H1 (cell line): ENCODE data around the gene TRIM62. TPM values are rescaled to one million over a fixed set of nuclear protein-coding genes. Genes with fewer than 3 reads are reported as not detected.
A peak's percentile ranks its signal among the peaks of the same experiment; 100 is the strongest.

Source experiments
- CTCF ChIA-PET: fragments of 300-600 bp; sonication (Branson Sonifier 250); formaldehyde crosslinking; loops from one replicate; lab custom pipeline; 2021; ENCODE audit not compliant: partially characterized antibody; lab: Charles Lee
- POLR2A ChIA-PET: fragments of 300-600 bp; sonication (Branson Sonifier 250); formaldehyde crosslinking; loops from one replicate; lab custom pipeline; 2021; ENCODE audit warnings: inconsistent platforms; ENCODE audit not compliant: partially characterized antibody; lab: Charles Lee
- DNase-seq, 2 experiments: peaks; one replicate each; pipeline versions ENCODE4 v3.0.0 to v3.0.0-alpha.2; 2010 to 2022; ENCODE audit warnings: low spot score in 2 of 2, low read depth in 1 of 2, mixed read lengths in 1 of 2
- FAIRE-seq: peaks from 2 replicates; lab custom pipeline; 2011; peaks lifted over from hg19 to GRCh38; lab: Jason Lieb, UNC
- H2AFZ ChIP-seq: 2 replicates; pipeline ENCODE4 v1.8.1; 2012; ENCODE audit warnings: low read length, inconsistent platforms
- H2AK5ac ChIP-seq: 2 replicates; pipeline ENCODE4 v1.6.1; 2013; ENCODE audit warnings: low read depth, low read length
- H2BK120ac ChIP-seq: replicated peaks from 2 replicates; pipeline ENCODE3; 2013; ENCODE audit warnings: low read depth, low read length, inconsistent platforms
- H2BK12ac ChIP-seq: 2 replicates; pipeline ENCODE4 v1.6.1; 2013; ENCODE audit warnings: low read depth, low read length
- H2BK15ac ChIP-seq: 2 replicates; pipeline ENCODE4 v1.6.1; 2013; ENCODE audit warnings: low read length
- H2BK20ac ChIP-seq: 2 replicates; pipeline ENCODE4 v1.6.1; 2013; ENCODE audit warnings: low read length
- H2BK5ac ChIP-seq: 2 replicates; pipeline ENCODE4 v1.6.1; 2013; ENCODE audit warnings: low read depth, low read length
- H3K14ac ChIP-seq: 2 replicates; pipeline ENCODE4 v1.6.1; 2013; ENCODE audit warnings: inconsistent platforms; ENCODE audit not compliant: insufficient read length
- H3K18ac ChIP-seq: 2 replicates; pipeline ENCODE4 v1.6.1; 2013; ENCODE audit warnings: low read length; ENCODE audit errors: extremely low read depth
- H3K23ac ChIP-seq: 2 replicates; pipeline ENCODE4 v1.6.1; 2013; ENCODE audit warnings: inconsistent platforms; ENCODE audit not compliant: insufficient read length
- H3K23me2 ChIP-seq: 2 replicates; pipeline ENCODE4 v1.6.1; 2013; ENCODE audit warnings: low read depth, low read length
- H3K27ac ChIP-seq: 2 replicates; pipeline ENCODE4 v1.6.1; 2011; ENCODE audit warnings: low read depth, low read length, inconsistent platforms
- H3K27me3 ChIP-seq, 4 experiments: replicated peaks in 1 of 4; 1 replicate in 1 of 4; 2 replicates in 3 of 4; pipeline versions ENCODE4 v1.6.1 to v1.8.1; 2011 to 2013; ENCODE audit warnings: low read length in 3 of 4, mild to moderate bottlenecking in 3 of 4, inconsistent platforms in 2 of 4, mixed read lengths in 2 of 4, moderate library complexity in 1 of 4; ENCODE audit not compliant: control insufficient read depth in 3 of 4, insufficient read depth in 3 of 4; ENCODE audit errors: extremely low read depth in 1 of 4
- H3K36me3 ChIP-seq, 4 experiments: 2 replicates each; pipeline versions ENCODE4 v1.6.1 to v1.8.1; 2011 to 2013; ENCODE audit warnings: mild to moderate bottlenecking in 4 of 4, low read length in 3 of 4, moderate library complexity in 2 of 4, control low read depth in 1 of 4, inconsistent platforms in 1 of 4; ENCODE audit not compliant: insufficient read depth in 4 of 4, control insufficient read depth in 2 of 4
- H3K4ac ChIP-seq: replicated peaks from 2 replicates; pipeline ENCODE3; 2013; ENCODE audit warnings: low read length, low read depth, mixed read lengths, inconsistent platforms; ENCODE audit not compliant: insufficient read length
- H3K4me1 ChIP-seq, 4 experiments: replicated peaks in 1 of 4; 1 replicate in 1 of 4; 2 replicates in 3 of 4; pipeline versions ENCODE4 v1.6.1 to v1.8.1; 2011 to 2013; ENCODE audit warnings: low read length in 3 of 4, inconsistent platforms in 2 of 4, mixed read lengths in 1 of 4; ENCODE audit not compliant: insufficient read depth in 4 of 4, control insufficient read depth in 3 of 4
- H3K4me2 ChIP-seq, 2 experiments: 2 replicates each; pipeline versions ENCODE4 v1.6.1 to v1.8.1; 2011 to 2013; ENCODE audit warnings: low read depth in 2 of 2, low read length in 2 of 2, control low read depth in 1 of 2, inconsistent platforms in 1 of 2, mild to moderate bottlenecking in 1 of 2; ENCODE audit not compliant: insufficient read depth in 1 of 2
- H3K4me3 ChIP-seq, 4 experiments: fragments of 200-600, 300-600 bp in 1 of 4; sonication (generic), shearing (Covaris generic), sonication (Bioruptor Twin) in 1 of 4; 2 replicates each; pipeline versions ENCODE4 v1.5.1 to v1.8.1; 2011 to 2016; ENCODE audit warnings: low read length in 4 of 4, low read depth in 3 of 4, control low read depth in 2 of 4, inconsistent platforms in 2 of 4, mild to moderate bottlenecking in 2 of 4, mixed read lengths in 1 of 4, moderate library complexity in 1 of 4; ENCODE audit not compliant: insufficient read depth in 2 of 4; ENCODE audit errors: extremely low read depth in 1 of 4
- H3K56ac ChIP-seq: replicated peaks from 2 replicates; pipeline ENCODE3; 2013; ENCODE audit warnings: low read depth, mild to moderate bottlenecking, mixed read lengths, low read length, inconsistent platforms; ENCODE audit not compliant: insufficient read length
- H3K79me1 ChIP-seq: 2 replicates; pipeline ENCODE4 v1.6.1; 2013; ENCODE audit warnings: low read depth, low read length, control low read depth
- H3K79me2 ChIP-seq, 2 experiments: 2 replicates each; pipeline versions ENCODE4 v1.6.1 to v1.8.1; 2012 to 2013; ENCODE audit warnings: low read length in 2 of 2, mild to moderate bottlenecking in 2 of 2, inconsistent platforms in 1 of 2; ENCODE audit not compliant: insufficient read depth in 2 of 2, control insufficient read depth in 1 of 2
- H3K9ac ChIP-seq, 4 experiments: replicated peaks in 1 of 4; 1 replicate in 1 of 4; 2 replicates in 3 of 4; pipeline versions ENCODE4 v1.6.1 to v1.8.1; 2011 to 2013; ENCODE audit warnings: low read depth in 3 of 4, low read length in 3 of 4, control low read depth in 2 of 4, mild to moderate bottlenecking in 2 of 4, moderate library complexity in 2 of 4, inconsistent platforms in 1 of 4; ENCODE audit errors: extremely low read depth in 1 of 4
- H3K9me3 ChIP-seq, 2 experiments: 2 replicates each; pipeline versions ENCODE4 v1.6.1 to v1.8.1; 2012 to 2013; ENCODE audit warnings: mild to moderate bottlenecking in 2 of 2, moderate library complexity in 2 of 2, control low read depth in 1 of 2, inconsistent platforms in 1 of 2, low read depth in 1 of 2, low read length in 1 of 2, mixed read lengths in 1 of 2; ENCODE audit not compliant: insufficient read depth in 2 of 2
- H4K20me1 ChIP-seq, 2 experiments: replicated peaks in 1 of 2; 2 replicates each; pipeline versions ENCODE3 to v1.8.1; 2011 to 2013; ENCODE audit warnings: inconsistent platforms in 2 of 2, low read length in 2 of 2, mild to moderate bottlenecking in 1 of 2; ENCODE audit not compliant: insufficient read depth in 2 of 2, control insufficient read depth in 1 of 2
- H4K5ac ChIP-seq: 2 replicates; pipeline ENCODE4 v1.6.1; 2013; ENCODE audit warnings: low read length, low read depth, mixed read lengths, inconsistent platforms; ENCODE audit not compliant: insufficient read length
- H4K8ac ChIP-seq: 2 replicates; pipeline ENCODE4 v1.8.0; 2013; ENCODE audit warnings: mild to moderate bottlenecking, moderate library complexity, low read length, inconsistent platforms; ENCODE audit not compliant: insufficient read depth; ENCODE audit errors: extremely low read depth
- H4K91ac ChIP-seq: replicated peaks from 2 replicates; pipeline ENCODE3; 2013; ENCODE audit warnings: low read length, mixed read lengths, inconsistent platforms; ENCODE audit not compliant: insufficient read length
- BRCA1 ChIP-seq: IDR thresholded peaks from 2 replicates; pipeline ENCODE4 v1.6.1; 2012; ENCODE audit warnings: low read depth, low read length, improper control_type of control experiment
- GABPA ChIP-seq: IDR thresholded peaks from 2 replicates; pipeline ENCODE4 v1.6.1; 2011; ENCODE audit warnings: mild to moderate bottlenecking, low read length, moderate library complexity, borderline replicate concordance; ENCODE audit not compliant: insufficient read depth
- NRF1 ChIP-seq: IDR thresholded peaks from 2 replicates; pipeline ENCODE4 v1.6.1; 2011; ENCODE audit warnings: mild to moderate bottlenecking, low read depth, low read length, improper control_type of control experiment
- RBBP5 ChIP-seq: IDR thresholded peaks from 2 replicates; pipeline ENCODE4 v1.7.1; 2012; ENCODE audit warnings: low read depth, mild to moderate bottlenecking, inconsistent platforms, low read length, moderate library complexity, borderline replicate concordance
- RNF2 ChIP-seq: fragments of 200-900, 300-1000 bp; sonication (generic); IDR thresholded peaks from 2 replicates; pipeline ENCODE4 v1.7.1; 2016; ENCODE audit warnings: borderline replicate concordance, low read depth, mild to moderate bottlenecking, antibody characterized with exemption, low read length; ENCODE audit not compliant: poor library complexity, severe bottlenecking; ENCODE audit errors: missing control alignments
- TAF7 ChIP-seq: optimal IDR thresholded peaks from 2 replicates; pipeline ENCODE3; 2011; ENCODE audit warnings: low read depth, mild to moderate bottlenecking, inconsistent platforms, low read length, moderate library complexity, borderline replicate concordance
- WGBS, 2 experiments: shearing (Covaris generic) in 1 of 2; methylation state at CpG; one replicate each; pipeline versions ENCODE4 v1.1.6 to v1.1.7; 2013 to 2015; ENCODE audit warnings: low lambda C conversion rate in 2 of 2, mixed read lengths in 2 of 2, inconsistent platforms in 1 of 2, low coverage in 1 of 2, missing lambda C conversion rate in 1 of 2; ENCODE audit not compliant: insufficient replicate concordance in 2 of 2, insufficient coverage in 1 of 2, insufficient read length in 1 of 2; ENCODE audit errors: extremely low coverage in 1 of 2, missing lambda C conversion rate in 1 of 2; 5-methylcytosine and 5-hydroxymethylcytosine counted together
- polyA plus RNA-seq, 7 experiments: library from polyadenylated mRNA; depleted of rRNA in 3 of 7; stranded (reverse) in 5 of 7; unstranded in 2 of 7; fragments of >200 nt in 5 of 7; fragments of 200-250 nt in 2 of 7; gene quantifications; 1 replicate in 5 of 7; 2 replicates in 1 of 7; 4 replicates in 1 of 7; pipeline versions ENCODE4 v1.2.1 to v1.2.3, GENCODE V29; 2011 to 2013; ENCODE audit warnings: missing spikeins in 2 of 7, mixed read lengths in 2 of 7
- total RNA-seq: library from RNA; stranded (reverse); fragmentation: NEBNext Ultra II Directional; extraction: Animal tissue kit (Norgen Biotek cat#: 25700); gene quantifications from 2 replicates; pipeline ENCODE4 v1.2.1, GENCODE V29; 2021
- TF ChIP-seq, protein P1 (sequence below): IDR thresholded peaks from 2 replicates; pipeline ENCODE4 v1.6.1; 2011; ENCODE audit warnings: low read length, improper control_type of control experiment

The TRIM62 gene
- total and polyA plus RNA-seq, 2 of the 8 experiments (the other 6 are each of a cell fraction or from before 2014, with no cell fraction given): 6.3 to 10.8 TPM

GRCh38 chr1:33155877-33156538 is 25.8 kb downstream of the TRIM62 start:
- H3K23ac ChIP-seq: no peak overlapping the region
- 91% methylated on average over 4 of the region's 4 CpGs; no CpG with 5 or more reads in 1 of the 2 experiments for WGBS, 2 experiments
- H4K20me1 ChIP-seq: no peaks in the 10 kb centered on the region
- ChIA-PET CTCF (interaction anchor here (1.4 kb wide), 1 partner anchor 29 kb away, joined by 4 read pairs; no protein-coding TSS in a partner anchor), POLR2A (interaction anchor here (2.4 kb wide), 1 partner anchor 16 kb away, joined by 5 read pairs; no protein-coding TSS in a partner anchor)
- H3K4me1 ChIP-seq: peaks cover 12 to 27% (median 17%) of the 10 kb centered on the region in 4 experiments
- H2BK15ac ChIP-seq: no peak overlapping the region
- 0 out of 2 replicates have a peak overlapping the region, but pooled peaks have one; percentile 24 for H2AK5ac ChIP-seq
- DNase-seq (no peak), FAIRE-seq (no peak)
- H3K27ac ChIP-seq: no peak overlapping the region
- H3K27me3 ChIP-seq: no peaks in the 10 kb centered on the region
- H3K79me2 ChIP-seq: no peaks in the 10 kb centered on the region
- no peak overlapping the region for H3K18ac ChIP-seq
- H3K36me3 ChIP-seq: peaks cover 0 to 4% (median 1%) of the 10 kb centered on the region in 4 experiments; a peak in 2 of 8 replicates
- no peak overlapping the region for H3K4me2 ChIP-seq
- no peak overlapping the region for H2AFZ ChIP-seq
- H3K4me3 ChIP-seq: no peak overlapping the region
- no peak overlapping the region for H2BK5ac ChIP-seq
- H3K23me2 ChIP-seq: no peaks in the 10 kb centered on the region
- no peak overlapping the region for H4K91ac ChIP-seq
- H3K9me3 ChIP-seq: no peaks in the 10 kb centered on the region
- H2BK20ac ChIP-seq: no peak overlapping the region
- no peak overlapping the region for H4K8ac ChIP-seq
- no peak overlapping the region for H3K9ac ChIP-seq
- H2BK12ac ChIP-seq: no peak overlapping the region
- no peak overlapping the region for H3K4ac ChIP-seq
- H4K5ac ChIP-seq: no peak overlapping the region
- TF ChIP-seq, protein P1, sequence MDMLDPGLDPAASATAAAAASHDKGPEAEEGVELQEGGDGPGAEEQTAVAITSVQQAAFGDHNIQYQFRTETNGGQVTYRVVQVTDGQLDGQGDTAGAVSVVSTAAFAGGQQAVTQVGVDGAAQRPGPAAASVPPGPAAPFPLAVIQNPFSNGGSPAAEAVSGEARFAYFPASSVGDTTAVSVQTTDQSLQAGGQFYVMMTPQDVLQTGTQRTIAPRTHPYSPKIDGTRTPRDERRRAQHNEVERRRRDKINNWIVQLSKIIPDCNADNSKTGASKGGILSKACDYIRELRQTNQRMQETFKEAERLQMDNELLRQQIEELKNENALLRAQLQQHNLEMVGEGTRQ: no peak
- TF ChIP-seq RBBP5 (no peak), TAF7 (no peak), NRF1 (no peak), RNF2 (no peak), GABPA (no peak), BRCA1 (no peak)
- TF ChIP-seq, all 59 proteins: peak for 0
- Histone ChIP-seq H2BK120ac (no peak overlapping the region), H3K14ac (no peak overlapping the region), H3K79me1 (no peaks in the 10 kb centered on the region), H3K56ac (no peak overlapping the region)
